A549 (cell line): ENCODE results near the gene AGBL4.

ENCODE experiments used
- CTCF ChIP-seq: fragments of >200 bp; sonication (Bioruptor Twin); formaldehyde crosslinking; IDR thresholded peaks from 3 replicates; pipeline ENCODE4 v1.5.1; 2016
- ELK1 ChIP-seq: fragments of 150-350 bp; IDR thresholded peaks from 2 replicates; pipeline ENCODE4 v1.6.1; 2014; ENCODE audit warnings: low read depth, mild to moderate bottlenecking, low read length

GRCh38 chr1:48640836-48641492 lies 1382.8 kb downstream of the AGBL4 start:
- TF ChIP-seq CTCF: no peak
- TF ChIP-seq ELK1: no peak
